Caki2 (cell line): ENCODE results near the gene CA11. TPM values are rescaled to one million over a fixed set of nuclear protein-coding genes. Genes with fewer than 3 reads are reported as not detected.

Experiments used
- DNase-seq: peaks from one replicate; pipeline ENCODE4 v3.0.0-alpha.2; 2015; ENCODE audit warnings: low read depth
- in situ Hi-C: cut with HindIII; loops from 2 replicates; pipeline ENCODE4 v1.10.0; 2016; ENCODE audit warnings: low sequenced_read_pairs, low pct_unique_long_range_greater_than_20kb, mixed read lengths
- total RNA-seq: library from RNA; depleted of rRNA; stranded (reverse); fragments of >200 nt; shearing (Covaris generic); gene quantifications from 2 replicates; pipeline ENCODE4 v1.2.3, GENCODE V29; 2014; ENCODE audit warnings: low replicate concordance

CA11 gene
- total RNA-seq, 1 experiment from 2014 or later = 2.2 TPM

- DNase-seq = no peak
- in situ Hi-C loops = no loop called here
Measured at GRCh38 chr19:48648134-48648533, 2.1 kb upstream of the CA11 start.

DNA sequence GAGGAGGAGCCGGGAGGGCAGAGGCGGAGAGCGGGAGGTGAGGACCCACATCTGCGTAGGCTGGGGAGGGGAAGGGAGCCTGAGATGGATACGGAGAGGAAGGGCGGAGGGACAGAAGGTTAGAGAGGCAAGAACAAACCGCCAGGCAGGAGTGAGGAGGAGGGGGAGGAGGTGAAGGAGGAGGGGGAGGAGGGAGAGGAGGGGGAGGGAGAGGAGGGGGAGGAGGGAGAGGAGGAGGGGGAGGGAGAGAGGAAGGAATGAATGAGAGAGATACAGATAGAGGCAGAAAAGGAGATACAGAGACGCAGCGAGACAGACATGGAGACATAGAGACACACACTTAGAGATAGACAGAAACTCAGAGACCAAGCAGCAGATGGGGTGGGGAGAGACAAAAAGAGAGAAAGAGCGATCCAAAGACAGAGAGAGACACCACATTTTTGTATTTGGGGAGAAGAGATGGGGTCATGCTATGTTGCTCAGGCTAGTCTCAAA lies 782 bp upstream of the CA11 start:
- DNase-seq = no peak
- in situ Hi-C loops = no loop called here

DNA sequence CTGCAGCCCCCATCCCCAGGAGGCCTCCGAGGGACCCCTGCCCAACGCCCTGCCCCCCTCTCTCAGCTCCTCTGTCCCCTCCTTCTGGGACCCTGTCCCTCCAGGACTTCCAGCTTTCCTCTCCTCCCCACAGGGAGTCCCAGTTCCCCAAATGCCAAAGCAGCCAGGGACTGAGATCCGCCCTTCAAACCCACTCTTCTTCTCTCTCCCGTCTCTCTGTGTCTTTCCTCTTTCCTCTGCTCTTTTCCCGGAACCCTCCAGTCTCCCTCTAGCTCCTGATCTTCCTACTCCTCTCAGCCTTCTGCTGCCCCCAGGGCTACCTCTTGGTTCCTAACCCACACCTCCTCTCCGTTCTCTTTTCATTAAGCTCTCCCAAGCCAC lies 377 bp downstream of the CA11 start:
- in situ Hi-C loops = no loop called here
- DNase-seq = no peak

DNA sequence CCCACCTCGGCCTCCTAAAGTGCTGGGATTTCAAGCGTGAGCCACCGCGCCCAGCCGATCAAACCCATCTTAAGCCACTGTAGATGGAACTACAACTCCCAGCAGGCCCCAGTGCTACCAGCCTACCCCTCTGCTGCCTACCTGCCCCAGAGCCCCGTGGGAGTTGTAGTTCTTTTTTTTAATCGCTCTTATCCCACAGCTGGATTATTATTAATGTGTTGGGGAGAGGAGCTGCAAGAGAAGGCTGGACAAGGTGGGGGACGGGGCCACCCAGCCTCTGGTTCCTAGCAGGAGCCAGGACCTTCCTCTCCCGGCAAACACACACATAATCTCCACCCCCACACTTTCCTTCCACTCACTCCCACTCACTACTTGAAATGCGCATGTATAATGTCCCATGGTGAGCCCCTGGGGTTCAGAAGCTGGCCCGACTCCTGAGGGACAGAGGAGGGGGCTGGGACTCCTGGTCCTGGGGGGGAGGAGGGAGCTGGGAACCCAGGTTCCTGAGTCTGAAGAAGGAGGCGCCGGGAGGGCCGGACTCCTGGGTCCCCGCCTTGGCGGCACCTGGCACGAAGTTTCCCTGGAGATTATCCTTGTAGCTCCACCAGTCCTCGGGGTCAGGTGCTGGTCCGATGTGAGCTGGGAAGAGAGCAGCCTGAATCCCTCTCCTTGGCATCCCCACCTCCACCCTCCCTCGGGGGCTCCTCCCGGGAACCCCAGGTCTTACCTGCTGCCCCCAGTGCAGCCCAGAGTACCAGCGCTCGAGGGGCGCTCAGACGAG lies 958 bp downstream of the CA11 start:
- peak; percentile 56 for DNase-seq
- in situ Hi-C loops = no loop called here

GRCh38 chr19:48644355-48644754 lies 1.6 kb downstream of the CA11 start:
- in situ Hi-C loops = no loop called here
- no peak for DNase-seq

DNA sequence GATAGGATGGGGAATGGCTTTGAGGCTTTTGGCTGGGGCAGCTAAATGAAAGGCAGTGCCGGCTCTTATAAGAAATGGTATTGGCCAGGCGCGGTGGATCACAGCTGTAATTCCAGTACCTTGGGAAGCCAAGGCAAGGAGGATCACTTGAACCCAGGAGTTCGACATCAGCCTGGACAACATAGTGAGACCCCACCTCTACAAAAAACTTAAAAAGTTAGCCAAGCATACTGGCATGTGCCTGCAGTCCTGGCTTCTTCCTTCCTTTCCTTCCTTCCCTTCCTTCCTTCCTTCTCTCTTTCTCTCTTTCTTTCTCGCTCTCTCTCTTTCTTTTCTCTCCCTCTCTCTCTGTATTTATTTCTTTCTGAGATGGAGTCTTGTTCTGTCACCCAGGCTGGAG lies 3.1 kb downstream of the CA11 start:
- no peak for DNase-seq
- in situ Hi-C loops = no loop called here

DNA sequence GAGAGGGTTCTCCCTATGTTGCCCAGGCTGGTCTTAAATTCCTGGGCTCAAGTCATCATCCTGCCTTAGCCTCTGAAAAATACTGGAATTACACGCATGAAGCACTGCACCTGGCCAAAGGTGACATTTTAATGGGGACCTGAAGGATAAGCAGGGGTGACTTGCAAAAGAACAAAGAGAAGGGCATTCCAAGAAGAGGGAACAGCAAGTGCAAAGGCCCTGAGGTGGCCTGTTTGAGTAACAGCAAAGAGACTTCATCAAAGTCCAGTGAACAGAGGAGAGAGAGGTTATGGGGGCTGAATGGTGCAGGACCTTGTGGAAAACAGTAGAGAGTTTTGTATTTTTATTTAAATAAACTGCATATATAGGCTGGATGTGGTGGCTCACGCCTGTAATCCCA lies 4.1 kb downstream of the CA11 start:
- no peak for DNase-seq
- in situ Hi-C loops = no loop called here

GRCh38 chr19:48639483-48640375 lies 6.3 kb downstream of the CA11 start:
- in situ Hi-C loops = no loop called here
- no peak for DNase-seq

DNA sequence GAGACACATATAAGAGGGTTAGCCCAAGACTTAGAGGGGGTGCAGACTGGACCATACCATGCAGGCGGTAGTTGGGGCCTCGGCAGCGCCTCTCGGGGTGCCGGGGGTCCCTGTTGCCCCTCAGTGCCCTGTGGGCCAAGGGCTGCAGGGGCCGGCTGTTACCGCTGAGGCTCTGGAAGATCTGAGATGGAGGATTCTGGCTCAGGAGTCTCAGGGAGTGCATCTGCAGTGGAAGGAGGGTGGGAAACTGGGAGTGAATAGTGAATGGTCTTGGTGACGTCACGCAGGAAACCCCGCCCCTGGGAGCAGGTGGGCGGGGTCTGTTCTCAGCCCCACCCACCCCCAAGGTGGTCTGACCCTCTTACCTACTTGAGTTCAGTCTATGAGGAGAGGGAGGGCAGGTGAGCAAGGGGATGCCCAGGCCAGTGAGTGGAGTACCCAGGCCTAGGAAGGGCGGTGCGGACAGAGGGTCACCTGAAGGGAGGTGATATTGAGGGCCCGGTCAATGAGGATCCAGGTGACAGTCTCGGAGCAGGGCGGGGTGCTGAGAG lies 7.1 kb downstream of the CA11 start:
- in situ Hi-C loops = no loop called here

DNA sequence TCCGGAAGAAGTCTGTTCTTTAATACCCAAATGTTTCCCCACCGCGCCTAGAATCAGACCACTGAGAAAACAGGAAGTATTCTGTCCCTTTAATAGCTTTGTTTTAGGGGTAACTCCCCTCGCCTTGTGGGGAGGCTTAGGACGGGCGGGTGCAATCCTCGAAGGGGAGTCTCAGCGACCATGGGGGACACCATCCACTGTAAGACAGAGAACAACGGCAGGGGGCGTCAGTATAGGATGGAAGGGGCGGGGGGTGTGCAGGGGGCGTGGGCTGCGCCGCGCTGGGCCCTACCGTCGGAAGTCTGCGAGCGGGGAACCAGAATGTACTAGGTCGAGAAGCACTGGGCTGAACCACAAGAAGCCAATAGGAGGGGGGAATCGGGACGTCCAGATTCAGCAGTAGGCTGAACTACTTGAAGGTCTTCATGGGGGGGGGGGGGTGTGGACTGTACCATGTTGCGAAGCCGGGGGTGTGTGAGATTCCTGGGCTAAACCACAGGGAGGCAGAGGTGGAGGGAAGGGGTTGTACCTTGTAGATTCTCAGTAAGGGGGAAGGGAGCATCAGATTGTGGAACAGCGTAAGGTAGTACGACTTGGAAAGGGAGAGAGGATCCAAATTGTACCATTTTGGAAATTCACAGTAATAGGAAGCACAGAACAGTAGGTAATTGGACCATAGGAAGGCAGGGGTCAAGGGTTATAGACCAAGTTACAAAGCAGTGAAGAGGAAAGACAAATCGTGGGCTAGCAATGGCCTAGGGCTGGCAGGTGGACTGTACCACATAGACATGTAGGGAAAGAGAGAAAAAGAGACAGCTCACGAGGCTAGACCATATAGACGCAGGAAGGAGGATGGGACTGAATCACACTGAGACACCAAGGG lies 7.8 kb downstream of the CA11 start:
- in situ Hi-C loops = no loop called here
- DNase-seq = peak; percentile 85

More for the DNA sequence above, 7.1 kb downstream of the CA11 start:
- DNase-seq = no peak

- peak; percentile 100 for DNase-seq
- in situ Hi-C loops = no loop called here
Measured at GRCh38 chr19:48637449-48637947, 8.5 kb downstream of the CA11 start.

DNA sequence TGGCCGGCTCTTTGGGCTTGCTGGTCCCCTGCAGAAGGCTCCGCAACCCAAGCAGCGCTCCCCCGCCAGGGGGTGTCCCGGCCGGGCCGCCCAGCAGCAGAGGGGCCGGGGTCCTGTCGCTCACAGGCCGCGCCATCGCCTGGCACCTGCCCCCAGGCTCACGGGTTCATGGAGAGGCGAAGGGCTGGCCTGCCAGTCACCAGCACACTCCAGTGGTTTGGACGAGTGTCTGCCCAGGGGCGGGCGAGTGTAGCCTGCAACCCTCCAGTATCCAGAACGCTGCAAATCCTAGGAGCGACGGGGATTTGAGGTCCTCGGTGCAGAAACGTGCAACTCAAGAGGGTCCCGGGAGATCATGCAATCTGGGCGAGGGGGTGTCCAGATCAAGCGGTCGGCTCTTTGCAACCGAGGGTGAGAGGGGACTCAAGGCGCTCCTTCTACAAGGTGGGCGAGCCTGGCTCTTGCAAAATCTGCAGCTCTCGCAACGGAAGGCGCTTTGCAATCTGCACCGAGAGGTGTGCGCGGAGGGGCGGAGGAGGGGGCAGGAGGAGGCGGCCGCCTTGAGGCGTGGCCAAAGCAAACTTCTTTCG lies 9.0 kb downstream of the CA11 start, which contains the start of gene DBP:
Gene DBP (minus strand): TSS at position 521 of the 590 bp plus-strand sequence. CDS start 385 bp downstream, at position 136.
- no peak for DNase-seq
- in situ Hi-C loops = no loop called here

DNA sequence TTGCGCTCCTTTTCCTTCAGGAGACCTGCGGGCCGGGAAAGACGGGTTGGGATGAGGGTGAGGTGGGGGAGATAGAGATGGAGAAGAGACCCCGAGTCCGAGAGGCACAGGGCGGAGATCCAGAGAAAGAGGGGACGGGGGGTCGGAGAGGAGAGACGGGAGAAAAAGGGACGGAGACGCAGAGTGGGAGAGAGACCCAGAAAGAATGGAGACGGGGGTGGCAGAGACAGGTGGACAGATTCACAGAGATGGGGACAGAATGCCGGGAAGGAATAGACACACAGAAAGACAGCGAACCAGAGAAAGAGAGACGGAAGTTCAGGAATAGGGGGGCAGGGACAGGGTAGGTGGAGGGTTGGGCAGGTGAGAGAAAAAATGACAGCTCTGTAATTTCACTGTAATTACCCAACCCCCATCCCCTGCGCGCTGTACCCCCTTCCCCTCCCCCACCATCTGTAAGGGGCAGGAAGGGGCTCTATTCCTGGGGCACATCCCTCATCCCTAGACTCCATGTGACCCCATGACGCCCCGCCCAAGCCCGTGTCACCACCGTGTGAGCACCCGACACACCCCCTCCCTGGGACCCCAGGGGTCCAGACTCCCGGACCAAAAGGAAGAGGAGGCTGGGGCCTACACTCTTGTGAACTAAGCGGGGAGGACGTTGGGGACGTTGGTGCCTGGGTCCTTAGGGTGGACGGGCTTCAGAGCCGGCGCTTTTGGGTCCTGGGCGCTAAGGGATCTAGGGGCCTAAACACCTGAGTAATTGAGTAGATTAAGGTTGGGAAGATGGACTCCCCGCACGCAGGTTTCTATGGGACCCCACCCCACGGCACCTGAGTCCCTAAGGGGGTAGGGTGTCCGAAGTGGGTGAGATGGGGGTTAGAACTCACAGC lies 9.8 kb downstream of the CA11 start:
- in situ Hi-C loops = no loop called here

DNA sequence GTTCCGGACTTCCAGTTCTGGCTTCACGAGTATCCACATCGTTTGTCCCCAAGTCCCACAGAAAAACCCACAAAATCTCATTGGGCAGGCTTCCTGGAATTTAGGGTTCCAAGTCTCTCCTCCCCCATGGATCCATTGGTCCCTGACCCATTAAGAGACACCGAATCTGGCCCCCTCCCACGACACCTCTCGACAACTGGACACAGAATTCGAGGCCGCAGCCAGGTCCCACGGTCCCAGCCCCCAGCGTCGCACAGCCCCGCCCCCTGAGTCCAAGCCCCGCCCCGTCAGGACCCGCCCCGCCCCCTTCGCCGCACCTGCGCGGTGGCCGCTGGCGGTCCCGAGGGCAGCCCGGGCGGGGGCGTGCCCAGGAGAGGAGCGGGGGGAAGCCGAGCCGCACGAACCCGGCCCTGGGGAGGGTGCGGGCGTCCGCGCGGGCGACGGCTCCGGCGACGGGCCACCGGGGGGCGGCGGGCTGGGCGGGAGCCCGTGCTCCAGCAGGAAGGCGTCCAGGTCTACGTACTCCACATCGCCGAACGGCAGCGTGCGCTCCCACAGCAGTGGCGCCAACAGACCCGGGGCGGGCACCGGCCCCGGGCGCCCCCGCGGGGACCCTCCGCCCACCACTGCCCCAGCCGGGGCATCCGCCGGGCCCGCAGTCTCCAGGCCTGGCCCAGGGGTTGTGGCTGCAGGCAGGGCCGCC lies 10.6 kb downstream of the CA11 start:
- in situ Hi-C loops = no loop called here
- DNase-seq = peak; percentile 72

More for the DNA sequence above, 9.8 kb downstream of the CA11 start:
- DNase-seq = no peak

DNA sequence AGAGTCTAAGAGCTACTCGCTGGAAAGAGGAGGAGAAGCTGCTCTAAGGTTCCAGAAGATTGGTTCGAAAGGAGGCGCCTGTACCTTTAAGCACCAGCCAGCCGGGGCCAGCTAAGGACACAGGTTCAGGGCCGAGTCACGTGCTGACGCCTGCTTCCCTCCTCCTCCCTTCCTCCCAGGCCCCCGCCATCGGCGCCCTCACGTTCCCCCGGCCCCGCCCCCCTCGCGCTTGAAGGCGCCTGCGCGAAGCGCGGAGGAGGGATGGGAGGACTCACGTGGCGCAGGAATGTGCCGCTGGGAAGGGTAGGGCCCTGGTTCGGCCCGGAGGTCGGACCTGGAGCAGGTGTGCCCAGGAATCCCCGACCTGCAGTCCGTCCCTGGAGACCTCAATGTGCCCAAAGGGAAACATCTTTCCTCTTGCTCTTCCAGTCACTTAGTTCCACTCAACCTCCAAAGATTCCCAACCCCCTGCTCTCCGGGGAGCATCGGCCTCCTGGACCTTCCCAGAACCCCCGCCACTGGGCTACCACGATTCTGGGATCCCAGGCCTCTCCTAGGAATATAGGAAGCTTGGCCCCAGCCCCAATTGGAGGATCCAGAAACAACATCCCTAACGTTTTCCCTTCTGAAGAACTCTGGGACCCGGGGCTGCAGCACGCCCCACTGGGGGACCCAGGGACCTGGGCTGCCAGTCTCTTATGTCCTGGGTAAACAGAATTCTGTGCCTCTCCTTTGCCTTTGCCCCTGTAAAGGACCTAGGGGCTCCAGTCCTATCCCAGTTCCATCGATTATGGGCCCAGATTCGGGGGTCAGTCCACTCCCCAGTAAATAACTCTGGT lies 11.3 kb downstream of the CA11 start:
- in situ Hi-C loops = no loop called here
- DNase-seq = peak; percentile 91
